GM18511 (cell line): ENCODE data around the gene ITPRID2.

Experiments
- ATAC-seq: cut with Tn5 transposase; IDR thresholded peaks from one replicate; pipeline ENCODE4 v1.9.1; 2021; ENCODE audit warnings: mild to moderate bottlenecking, moderate library complexity; ENCODE audit not compliant: unreplicated experiment

ITPRID2 gene

DNA sequence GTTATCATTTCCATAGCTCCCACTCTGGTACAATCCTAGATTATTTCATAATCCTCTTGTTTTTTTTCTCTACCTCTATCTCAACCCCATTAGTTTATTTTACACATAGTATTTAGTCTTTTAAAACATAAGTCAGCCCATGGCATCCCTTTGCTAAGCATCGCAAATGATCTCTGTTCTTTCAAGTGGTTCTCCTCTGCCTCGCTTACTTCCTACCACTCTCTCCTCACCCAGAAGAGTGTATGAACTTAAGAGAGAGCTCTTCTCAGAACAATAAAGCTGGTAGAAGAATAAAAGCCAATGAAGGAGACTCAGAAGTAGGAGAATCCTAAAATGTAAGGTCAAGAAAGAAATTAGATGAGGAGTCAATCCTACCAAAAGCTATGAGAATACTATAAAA, 12.2 kb upstream of the ITPRID2 start:
- no peak for ATAC-seq

DNA sequence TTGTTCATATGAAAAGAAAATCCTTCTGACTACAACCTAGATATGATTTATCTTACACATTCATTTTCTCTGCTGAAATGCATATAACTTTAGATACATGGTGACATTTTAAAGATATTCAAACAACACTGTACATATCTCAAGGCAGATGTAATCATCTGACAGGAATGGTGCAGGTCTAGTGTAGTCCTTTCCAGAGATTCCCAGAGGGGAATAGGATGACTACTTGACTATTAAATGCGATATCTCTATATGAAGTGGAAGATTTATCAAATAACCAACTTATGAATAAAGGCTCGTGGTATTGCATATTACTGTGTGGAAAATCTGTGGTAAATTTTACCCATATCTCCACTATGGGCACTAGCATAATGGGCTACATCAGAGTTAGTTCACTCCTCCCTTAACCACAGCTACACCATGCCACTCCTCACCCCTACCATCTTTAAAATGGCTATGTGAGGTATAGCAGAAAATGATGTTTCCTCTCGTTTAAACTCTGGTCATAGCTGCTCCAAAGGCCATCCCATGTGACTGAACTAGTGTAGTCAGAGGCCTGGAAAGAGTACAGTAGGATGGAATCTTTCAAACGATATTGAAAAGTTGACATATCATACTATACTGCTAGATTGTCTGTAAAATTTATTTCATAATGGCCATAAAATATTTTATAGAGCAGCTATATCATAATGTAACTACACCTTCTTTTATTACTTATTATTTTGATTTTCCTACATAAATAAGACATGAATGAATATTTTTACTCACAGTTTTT, 9.1 kb upstream of the ITPRID2 start:
- no peak for ATAC-seq

DNA sequence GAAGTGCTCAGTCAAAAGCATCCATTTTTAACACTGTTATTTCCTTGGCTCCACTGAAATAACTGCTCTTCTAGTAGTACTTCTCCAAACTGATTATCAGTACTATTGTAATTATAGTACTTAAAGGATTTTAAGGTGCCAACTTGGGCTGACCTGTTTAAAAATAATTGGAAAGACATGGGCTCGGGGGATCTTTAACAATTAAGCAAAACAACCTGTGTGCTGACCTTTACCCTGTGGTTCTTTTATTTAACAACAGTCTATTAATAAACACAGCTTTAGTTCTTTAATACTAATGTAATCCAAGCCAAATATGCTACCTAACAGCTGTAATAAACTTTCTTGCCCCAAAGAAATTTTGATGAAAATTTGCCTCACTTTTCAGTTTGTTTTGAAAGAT, 6.9 kb upstream of the ITPRID2 start:
- ATAC-seq: no peak

- no peak for ATAC-seq
These were observed 6.4 kb upstream of the ITPRID2 start for GRCh38 chr2:181885096-181885495.

- no peak for ATAC-seq
These were observed 5.3 kb upstream of the ITPRID2 start for GRCh38 chr2:181886192-181886591.

- ATAC-seq: no peak
These were observed 4.5 kb upstream of the ITPRID2 start for GRCh38 chr2:181887045-181887444.

GRCh38 chr2:181889776-181890175, 1.8 kb upstream of the ITPRID2 start:
- ATAC-seq: no peak

- ATAC-seq: no peak
These were observed 1.3 kb upstream of the ITPRID2 start for GRCh38 chr2:181890271-181890670.

- peak; percentile 69 for ATAC-seq
These were observed 652 bp downstream of the ITPRID2 start for GRCh38 chr2:181891966-181892798.

DNA sequence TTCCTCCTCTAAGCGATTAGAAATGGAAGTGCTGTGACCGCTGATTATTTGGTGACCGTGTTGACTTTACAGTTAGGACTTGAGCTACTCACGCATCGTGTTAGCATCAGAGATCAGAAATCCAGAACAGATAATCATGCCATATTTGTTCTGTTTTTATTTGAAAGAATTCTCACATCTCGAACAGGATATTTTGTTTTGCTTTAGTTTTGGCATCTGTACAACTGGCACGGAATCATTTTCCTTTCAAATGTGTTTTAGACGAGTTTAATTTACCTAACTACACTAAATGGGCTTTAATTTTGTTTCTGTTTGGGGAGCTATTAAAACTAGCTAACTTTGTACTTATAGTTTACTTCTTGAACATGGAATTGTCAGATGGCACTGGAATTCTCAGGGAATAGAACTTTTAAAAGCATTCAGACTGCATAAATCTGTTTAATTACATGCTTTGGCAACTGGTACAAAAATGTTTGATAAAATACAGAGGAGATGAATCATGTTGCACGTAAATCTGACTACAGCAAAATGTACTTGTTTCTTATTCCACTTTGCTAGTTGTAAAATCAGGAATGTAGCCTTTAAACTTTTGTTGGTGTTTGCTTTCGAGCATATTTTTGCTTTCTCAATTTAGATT, 1.4 kb downstream of the ITPRID2 start:
- no peak for ATAC-seq

GRCh38 chr2:181894381-181894780, 2.9 kb downstream of the ITPRID2 start:
- no peak for ATAC-seq

DNA sequence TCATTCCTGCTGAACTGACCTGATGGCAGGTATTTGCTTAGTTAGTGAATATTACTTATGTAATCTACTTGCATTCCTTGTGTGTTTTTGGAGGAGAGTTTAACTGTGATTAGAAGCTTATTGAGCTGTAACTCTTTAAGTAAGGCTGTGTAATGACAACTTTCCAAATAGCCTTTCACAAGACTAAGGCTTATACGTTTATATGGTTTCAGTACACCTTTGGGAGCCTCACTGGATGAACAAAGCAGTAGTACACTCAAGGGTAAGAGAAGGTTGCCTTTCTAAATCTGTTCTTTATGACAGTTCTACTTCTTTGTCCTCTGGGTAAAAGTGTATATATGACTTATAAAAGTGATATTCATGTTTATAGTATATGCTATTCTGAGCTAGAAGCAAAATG, 4.3 kb downstream of the ITPRID2 start:
- no peak for ATAC-seq

DNA sequence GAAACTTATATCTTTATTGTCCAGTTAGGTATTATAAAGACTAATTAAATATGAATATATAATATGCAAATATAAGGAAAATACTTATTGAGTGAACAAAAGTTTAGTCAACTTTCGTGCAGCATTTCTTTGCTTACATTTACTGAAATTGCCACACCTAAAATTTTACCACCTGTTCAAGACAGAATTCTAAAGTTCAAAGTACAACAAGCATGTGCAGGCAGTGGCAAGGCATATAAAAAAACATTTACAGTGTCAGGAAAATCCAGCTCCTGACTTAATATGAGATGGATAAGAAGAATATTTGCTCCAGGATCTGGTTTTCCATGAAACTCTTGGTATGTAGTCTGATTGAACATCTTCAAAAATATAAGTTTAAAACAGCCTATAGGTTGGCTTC, 4.8 kb downstream of the ITPRID2 start:
- no peak for ATAC-seq

DNA sequence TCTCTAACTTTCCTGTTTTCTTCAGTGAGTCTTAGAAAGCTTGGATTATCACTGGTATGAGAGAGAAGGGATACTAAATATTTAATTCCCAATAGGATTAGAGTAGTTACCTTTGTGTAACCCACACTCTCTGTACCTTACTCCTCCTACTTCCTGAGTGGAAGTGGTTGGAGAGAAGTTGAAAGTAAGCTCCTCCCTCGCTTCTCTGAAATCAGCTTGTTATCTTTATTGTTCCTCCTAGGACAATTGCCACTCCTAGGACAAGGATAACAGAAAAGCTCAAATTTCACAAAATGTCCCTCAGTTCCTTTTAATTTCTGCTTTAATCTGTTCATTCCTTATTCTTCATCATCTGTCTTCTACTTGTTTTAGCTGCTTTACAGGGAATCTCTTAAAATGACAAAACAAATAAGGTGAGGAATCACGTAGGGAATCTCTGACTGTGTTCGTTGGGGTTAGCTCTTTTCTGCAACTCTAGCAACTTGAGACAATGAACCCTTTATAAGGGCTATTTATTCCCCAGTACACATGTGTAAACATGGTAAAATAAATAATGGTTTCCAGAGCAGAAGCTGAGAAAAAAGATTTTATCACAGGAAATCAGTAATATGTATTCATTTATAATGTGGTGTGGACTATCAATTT, 8.6 kb downstream of the ITPRID2 start:
- ATAC-seq: no peak

- no peak for ATAC-seq
These were observed 11.1 kb downstream of the ITPRID2 start for GRCh38 chr2:181902625-181903024.

GRCh38 chr2:181904022-181904632, 12.6 kb downstream of the ITPRID2 start:
- ATAC-seq: peak; percentile 62

DNA sequence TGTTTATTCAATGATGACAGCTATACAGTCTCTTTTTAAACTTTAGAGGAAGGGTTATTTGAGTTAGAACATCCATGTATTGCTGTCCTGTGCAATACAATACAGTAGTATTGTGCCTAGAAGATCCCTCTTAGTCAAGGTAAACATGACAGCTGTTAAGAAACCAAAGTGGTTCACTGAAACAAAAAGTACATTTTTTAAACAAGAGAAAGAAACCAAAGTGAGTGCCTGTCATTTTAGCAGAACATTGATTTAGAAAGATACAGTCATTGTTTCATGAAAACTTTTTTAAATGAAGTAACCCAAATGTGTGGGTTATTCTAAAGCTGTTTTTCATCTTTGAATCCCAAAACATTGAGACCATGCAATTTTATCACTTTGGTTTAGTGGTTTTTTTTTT, 15.5 kb downstream of the ITPRID2 start:
- peak; percentile 46 for ATAC-seq

GRCh38 chr2:181907635-181908034, 16.1 kb downstream of the ITPRID2 start:
- no peak for ATAC-seq

- ATAC-seq: peak; percentile 54
These were observed 18.7 kb downstream of the ITPRID2 start for GRCh38 chr2:181910028-181910831.

GRCh38 chr2:181911830-181912229, 20.3 kb downstream of the ITPRID2 start:
- ATAC-seq: no peak
